ENCODE results near the gene OSBPL8. TPM values are rescaled to one million over a fixed set of nuclear protein-coding genes. Genes with fewer than 3 reads are reported as not detected.

OSBPL8 gene
- total and polyA plus RNA-seq, 2 experiments from 2014 or later, result 78.0 to 124 TPM

DNA sequence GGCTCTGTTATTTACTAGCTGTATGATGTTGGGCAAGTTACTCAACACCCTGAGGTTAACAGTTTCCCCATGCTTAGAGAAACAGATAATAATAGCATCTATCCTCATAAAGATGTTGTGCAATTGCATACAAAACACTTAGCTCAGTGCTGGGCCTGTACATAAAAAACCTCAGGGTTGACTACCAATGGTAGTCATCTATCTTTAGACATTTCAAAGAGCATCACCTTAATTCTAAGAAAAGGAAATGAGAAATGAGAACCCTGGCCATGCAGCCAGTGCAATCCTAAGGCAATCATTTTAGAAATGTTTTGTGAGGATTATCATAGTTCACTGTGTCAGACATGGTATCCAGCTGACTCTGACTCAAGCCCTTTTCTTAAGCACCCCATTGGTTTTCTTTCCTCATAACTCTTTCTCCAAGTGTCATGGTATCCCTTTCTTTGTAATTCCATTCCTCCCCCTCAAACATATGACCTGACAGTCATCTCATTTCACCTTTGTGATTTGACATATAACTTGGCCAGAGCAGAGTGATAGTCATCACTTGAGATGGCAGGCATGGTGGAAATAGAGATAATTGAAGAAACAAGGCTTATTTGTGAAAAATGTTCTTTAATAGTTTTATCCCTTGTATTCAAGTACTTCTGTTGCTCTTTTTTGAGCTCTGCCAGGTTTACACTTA lies 29.5 kb upstream of the OSBPL8 start:
- Histone ChIP-seq H3F3A (replicated peaks; ENCODE audit: low read depth) (no peaks in the 10 kb centered on the region), H4K20me1 (replicated peaks; ENCODE audit: insufficient read depth) (no peaks in the 10 kb centered on the region), H3K36me3 (ENCODE audit: insufficient read depth) (no peaks in the 10 kb centered on the region), H3K27ac (ENCODE audit: low read depth) (no peak overlapping the region), H3K4me1 (ENCODE audit: insufficient read depth) (no peaks in the 10 kb centered on the region), H3K4me3 (no peak overlapping the region), H3K79me2 (replicated peaks; ENCODE audit: insufficient read depth) (no peaks in the 10 kb centered on the region), H3K9me2 (ENCODE audit: insufficient read depth) (peaks cover 5% of the 10 kb centered on the region; the same call in 1 of the 2 replicates), H3K4me2 (no peak overlapping the region), H3K27me3 (ENCODE audit: insufficient read depth) (no peaks in the 10 kb centered on the region), H2AFZ (no peak overlapping the region)
- DNase-seq (ENCODE audit: low spot score) (no peak), ATAC-seq (no peak)
- Mint-ChIP-seq H3K27me3 (ENCODE audit: insufficient read depth, low read depth, poor library complexity) (no peaks in the 10 kb centered on the region), H3K9me3 (no peaks in the 10 kb centered on the region), H3K4me3 (no peak overlapping the region), H3K4me1 (no peaks in the 10 kb centered on the region), H3K27ac (no peak overlapping the region), H3K36me3 (ENCODE audit: low read depth) (no peaks in the 10 kb centered on the region)
- TF ChIP-seq CREB1 (CRISPR knock-in tag; IDR thresholded peaks at IDR 0.05; ENCODE audit: low read depth), result no peak
- TF ChIP-seq POLR2AphosphoS5 (IDR thresholded peaks at IDR 0.05; ENCODE audit: low read depth), result no peak
- no peak for TF ChIP-seq JUNB (IDR thresholded peaks at IDR 0.05; ENCODE audit: unreplicated experiment)
- TF ChIP-seq, protein P1, sequence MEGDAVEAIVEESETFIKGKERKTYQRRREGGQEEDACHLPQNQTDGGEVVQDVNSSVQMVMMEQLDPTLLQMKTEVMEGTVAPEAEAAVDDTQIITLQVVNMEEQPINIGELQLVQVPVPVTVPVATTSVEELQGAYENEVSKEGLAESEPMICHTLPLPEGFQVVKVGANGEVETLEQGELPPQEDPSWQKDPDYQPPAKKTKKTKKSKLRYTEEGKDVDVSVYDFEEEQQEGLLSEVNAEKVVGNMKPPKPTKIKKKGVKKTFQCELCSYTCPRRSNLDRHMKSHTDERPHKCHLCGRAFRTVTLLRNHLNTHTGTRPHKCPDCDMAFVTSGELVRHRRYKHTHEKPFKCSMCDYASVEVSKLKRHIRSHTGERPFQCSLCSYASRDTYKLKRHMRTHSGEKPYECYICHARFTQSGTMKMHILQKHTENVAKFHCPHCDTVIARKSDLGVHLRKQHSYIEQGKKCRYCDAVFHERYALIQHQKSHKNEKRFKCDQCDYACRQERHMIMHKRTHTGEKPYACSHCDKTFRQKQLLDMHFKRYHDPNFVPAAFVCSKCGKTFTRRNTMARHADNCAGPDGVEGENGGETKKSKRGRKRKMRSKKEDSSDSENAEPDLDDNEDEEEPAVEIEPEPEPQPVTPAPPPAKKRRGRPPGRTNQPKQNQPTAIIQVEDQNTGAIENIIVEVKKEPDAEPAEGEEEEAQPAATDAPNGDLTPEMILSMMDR (conservative IDR thresholded peaks at IDR 0.05; ENCODE audit: low read depth in 2 of 2), result no peak

DNA sequence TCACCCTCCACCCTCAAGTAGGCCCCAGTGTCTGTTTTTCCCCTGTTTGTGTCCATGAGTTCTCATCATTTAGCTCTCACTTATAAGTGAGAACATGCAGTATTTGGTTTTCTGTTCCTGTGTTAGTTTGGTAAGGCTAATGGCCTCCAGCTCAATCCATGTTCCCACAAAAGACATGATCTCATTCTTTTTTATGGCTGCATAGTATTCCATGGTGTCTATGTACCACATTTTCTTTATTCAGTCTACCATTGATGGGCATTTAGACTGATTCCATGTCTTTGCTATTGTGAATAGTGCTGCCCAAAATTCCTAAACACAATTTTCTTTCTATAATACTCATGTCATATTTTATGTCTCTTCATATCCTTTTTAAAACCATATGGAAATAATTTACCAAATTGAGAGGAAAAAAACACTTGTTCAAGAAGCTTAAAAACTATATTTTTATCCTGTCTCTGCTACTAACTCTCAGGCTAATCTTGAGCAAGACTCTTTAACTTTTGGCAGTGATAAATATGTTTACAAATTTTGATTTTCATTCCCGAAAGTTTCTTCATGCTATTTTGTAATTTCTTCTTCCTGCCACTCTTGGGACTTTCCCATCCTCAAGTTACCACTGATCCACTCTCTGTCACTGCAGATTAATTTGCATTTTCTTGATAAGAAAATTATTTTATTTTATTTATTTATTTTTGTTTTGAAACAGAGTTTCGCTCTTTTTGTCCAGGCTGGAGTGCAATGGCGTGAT lies 28.0 kb upstream of the OSBPL8 start:
- H3K4me1 ChIP-seq (ENCODE audit: insufficient read depth), result no peaks in the 10 kb centered on the region
- ATAC-seq (no peak), DNase-seq (ENCODE audit: low spot score) (no peak)
- no peak overlapping the region for H3K4me2 ChIP-seq
- no peaks in the 10 kb centered on the region for H3K36me3 ChIP-seq (ENCODE audit: insufficient read depth)
- H3K27me3 ChIP-seq (ENCODE audit: insufficient read depth), result no peaks in the 10 kb centered on the region
- H3K9me2 ChIP-seq (ENCODE audit: insufficient read depth), result no peaks in the 10 kb centered on the region
- H3K4me1 Mint-ChIP-seq, result no peaks in the 10 kb centered on the region
- no peak overlapping the region for H3K4me3 Mint-ChIP-seq
- no peak overlapping the region for H3K27ac Mint-ChIP-seq
- no peak overlapping the region for H3K27ac ChIP-seq (ENCODE audit: low read depth)
- no peak overlapping the region for H3K4me3 ChIP-seq
- H3F3A ChIP-seq (replicated peaks; ENCODE audit: low read depth), result no peaks in the 10 kb centered on the region
- no peaks in the 10 kb centered on the region for H4K20me1 ChIP-seq (replicated peaks; ENCODE audit: insufficient read depth)
- H2AFZ ChIP-seq, result no peak overlapping the region
- no peaks in the 10 kb centered on the region for H3K9me3 Mint-ChIP-seq
- H3K27me3 Mint-ChIP-seq (ENCODE audit: insufficient read depth, low read depth, poor library complexity), result no peaks in the 10 kb centered on the region
- no peaks in the 10 kb centered on the region for H3K36me3 Mint-ChIP-seq (ENCODE audit: low read depth)
- H3K79me2 ChIP-seq (replicated peaks; ENCODE audit: insufficient read depth), result no peaks in the 10 kb centered on the region
- TF ChIP-seq, protein P2, sequence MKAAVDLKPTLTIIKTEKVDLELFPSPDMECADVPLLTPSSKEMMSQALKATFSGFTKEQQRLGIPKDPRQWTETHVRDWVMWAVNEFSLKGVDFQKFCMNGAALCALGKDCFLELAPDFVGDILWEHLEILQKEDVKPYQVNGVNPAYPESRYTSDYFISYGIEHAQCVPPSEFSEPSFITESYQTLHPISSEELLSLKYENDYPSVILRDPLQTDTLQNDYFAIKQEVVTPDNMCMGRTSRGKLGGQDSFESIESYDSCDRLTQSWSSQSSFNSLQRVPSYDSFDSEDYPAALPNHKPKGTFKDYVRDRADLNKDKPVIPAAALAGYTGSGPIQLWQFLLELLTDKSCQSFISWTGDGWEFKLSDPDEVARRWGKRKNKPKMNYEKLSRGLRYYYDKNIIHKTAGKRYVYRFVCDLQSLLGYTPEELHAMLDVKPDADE (IDR thresholded peaks at IDR 0.05), result no peak
- TF ChIP-seq, protein P3, sequence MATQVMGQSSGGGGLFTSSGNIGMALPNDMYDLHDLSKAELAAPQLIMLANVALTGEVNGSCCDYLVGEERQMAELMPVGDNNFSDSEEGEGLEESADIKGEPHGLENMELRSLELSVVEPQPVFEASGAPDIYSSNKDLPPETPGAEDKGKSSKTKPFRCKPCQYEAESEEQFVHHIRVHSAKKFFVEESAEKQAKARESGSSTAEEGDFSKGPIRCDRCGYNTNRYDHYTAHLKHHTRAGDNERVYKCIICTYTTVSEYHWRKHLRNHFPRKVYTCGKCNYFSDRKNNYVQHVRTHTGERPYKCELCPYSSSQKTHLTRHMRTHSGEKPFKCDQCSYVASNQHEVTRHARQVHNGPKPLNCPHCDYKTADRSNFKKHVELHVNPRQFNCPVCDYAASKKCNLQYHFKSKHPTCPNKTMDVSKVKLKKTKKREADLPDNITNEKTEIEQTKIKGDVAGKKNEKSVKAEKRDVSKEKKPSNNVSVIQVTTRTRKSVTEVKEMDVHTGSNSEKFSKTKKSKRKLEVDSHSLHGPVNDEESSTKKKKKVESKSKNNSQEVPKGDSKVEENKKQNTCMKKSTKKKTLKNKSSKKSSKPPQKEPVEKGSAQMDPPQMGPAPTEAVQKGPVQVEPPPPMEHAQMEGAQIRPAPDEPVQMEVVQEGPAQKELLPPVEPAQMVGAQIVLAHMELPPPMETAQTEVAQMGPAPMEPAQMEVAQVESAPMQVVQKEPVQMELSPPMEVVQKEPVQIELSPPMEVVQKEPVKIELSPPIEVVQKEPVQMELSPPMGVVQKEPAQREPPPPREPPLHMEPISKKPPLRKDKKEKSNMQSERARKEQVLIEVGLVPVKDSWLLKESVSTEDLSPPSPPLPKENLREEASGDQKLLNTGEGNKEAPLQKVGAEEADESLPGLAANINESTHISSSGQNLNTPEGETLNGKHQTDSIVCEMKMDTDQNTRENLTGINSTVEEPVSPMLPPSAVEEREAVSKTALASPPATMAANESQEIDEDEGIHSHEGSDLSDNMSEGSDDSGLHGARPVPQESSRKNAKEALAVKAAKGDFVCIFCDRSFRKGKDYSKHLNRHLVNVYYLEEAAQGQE (IDR thresholded peaks at IDR 0.05; ENCODE audit: unreplicated experiment), result no peak
- TF ChIP-seq, protein P4, sequence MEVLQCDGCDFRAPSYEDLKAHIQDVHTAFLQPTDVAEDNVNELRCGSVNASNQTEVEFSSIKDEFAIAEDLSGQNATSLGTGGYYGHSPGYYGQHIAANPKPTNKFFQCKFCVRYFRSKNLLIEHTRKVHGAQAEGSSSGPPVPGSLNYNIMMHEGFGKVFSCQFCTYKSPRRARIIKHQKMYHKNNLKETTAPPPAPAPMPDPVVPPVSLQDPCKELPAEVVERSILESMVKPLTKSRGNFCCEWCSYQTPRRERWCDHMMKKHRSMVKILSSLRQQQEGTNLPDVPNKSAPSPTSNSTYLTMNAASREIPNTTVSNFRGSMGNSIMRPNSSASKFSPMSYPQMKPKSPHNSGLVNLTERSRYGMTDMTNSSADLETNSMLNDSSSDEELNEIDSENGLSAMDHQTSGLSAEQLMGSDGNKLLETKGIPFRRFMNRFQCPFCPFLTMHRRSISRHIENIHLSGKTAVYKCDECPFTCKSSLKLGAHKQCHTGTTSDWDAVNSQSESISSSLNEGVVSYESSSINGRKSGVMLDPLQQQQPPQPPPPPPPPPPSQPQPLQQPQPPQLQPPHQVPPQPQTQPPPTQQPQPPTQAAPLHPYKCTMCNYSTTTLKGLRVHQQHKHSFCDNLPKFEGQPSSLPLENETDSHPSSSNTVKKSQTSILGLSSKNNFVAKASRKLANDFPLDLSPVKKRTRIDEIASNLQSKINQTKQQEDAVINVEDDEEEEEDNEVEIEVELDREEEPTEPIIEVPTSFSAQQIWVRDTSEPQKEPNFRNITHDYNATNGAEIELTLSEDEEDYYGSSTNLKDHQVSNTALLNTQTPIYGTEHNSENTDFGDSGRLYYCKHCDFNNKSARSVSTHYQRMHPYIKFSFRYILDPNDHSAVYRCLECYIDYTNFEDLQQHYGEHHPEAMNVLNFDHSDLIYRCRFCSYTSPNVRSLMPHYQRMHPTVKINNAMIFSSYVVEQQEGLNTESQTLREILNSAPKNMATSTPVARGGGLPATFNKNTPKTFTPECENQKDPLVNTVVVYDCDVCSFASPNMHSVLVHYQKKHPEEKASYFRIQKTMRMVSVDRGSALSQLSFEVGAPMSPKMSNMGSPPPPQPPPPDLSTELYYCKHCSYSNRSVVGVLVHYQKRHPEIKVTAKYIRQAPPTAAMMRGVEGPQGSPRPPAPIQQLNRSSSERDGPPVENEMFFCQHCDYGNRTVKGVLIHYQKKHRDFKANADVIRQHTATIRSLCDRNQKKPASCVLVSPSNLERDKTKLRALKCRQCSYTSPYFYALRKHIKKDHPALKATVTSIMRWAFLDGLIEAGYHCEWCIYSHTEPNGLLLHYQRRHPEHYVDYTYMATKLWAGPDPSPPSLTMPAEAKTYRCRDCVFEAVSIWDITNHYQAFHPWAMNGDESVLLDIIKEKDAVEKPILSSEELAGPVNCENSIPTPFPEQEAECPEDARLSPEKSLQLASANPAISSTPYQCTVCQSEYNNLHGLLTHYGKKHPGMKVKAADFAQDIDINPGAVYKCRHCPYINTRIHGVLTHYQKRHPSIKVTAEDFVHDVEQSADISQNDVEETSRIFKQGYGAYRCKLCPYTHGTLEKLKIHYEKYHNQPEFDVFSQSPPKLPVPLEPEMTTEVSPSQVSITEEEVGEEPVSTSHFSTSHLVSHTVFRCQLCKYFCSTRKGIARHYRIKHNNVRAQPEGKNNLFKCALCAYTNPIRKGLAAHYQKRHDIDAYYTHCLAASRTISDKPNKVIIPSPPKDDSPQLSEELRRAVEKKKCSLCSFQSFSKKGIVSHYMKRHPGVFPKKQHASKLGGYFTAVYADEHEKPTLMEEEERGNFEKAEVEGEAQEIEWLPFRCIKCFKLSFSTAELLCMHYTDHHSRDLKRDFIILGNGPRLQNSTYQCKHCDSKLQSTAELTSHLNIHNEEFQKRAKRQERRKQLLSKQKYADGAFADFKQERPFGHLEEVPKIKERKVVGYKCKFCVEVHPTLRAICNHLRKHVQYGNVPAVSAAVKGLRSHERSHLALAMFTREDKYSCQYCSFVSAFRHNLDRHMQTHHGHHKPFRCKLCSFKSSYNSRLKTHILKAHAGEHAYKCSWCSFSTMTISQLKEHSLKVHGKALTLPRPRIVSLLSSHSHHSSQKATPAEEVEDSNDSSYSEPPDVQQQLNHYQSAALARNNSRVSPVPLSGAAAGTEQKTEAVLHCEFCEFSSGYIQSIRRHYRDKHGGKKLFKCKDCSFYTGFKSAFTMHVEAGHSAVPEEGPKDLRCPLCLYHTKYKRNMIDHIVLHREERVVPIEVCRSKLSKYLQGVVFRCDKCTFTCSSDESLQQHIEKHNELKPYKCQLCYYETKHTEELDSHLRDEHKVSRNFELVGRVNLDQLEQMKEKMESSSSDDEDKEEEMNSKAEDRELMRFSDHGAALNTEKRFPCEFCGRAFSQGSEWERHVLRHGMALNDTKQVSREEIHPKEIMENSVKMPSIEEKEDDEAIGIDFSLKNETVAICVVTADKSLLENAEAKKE (CRISPR knock-in tag; IDR thresholded peaks at IDR 0.05), result no peak

Measured in GM23338 (cell line).